PC-3 (cell line): ENCODE measurements around the gene TDRD12. TPM values are rescaled to one million over a fixed set of nuclear protein-coding genes. Genes with fewer than 3 reads are reported as not detected.

Experiments used
- ATAC-seq: fragments of 200-7000 bp; cut with Tn5 transposase; 2 replicates; pipeline ENCODE4 v1.9.1; 2020; ENCODE audit warnings: mild to moderate bottlenecking, moderate library complexity
- BruUV-seq: library from RNA; stranded (reverse); fragments of 400-500 nt; replicated peaks from 2 replicates; lab custom pipeline; 2021; lab: Mats Ljungman, UMichigan
- CTCF ChIA-PET: fragments of 300-600 bp; sonication (Branson Sonifier 250); formaldehyde crosslinking; loops from one replicate; lab custom pipeline; 2022; ENCODE audit warnings: antibody characterized with exemption; lab: Charles Lee
- POLR2A ChIA-PET: fragments of 300-600 bp; sonication (Branson Sonifier 250); formaldehyde crosslinking; loops from one replicate; lab custom pipeline; 2022; ENCODE audit warnings: antibody characterized with exemption; ENCODE audit not compliant: unreplicated experiment; lab: Charles Lee
- DNase-seq: peaks from one replicate; pipeline ENCODE4 v3.0.0-alpha.2; 2015
- H2AFZ ChIP-seq: fragments of 300-600 bp; sonication (generic); 2 replicates; pipeline ENCODE4 v1.6.0; 2016; ENCODE audit warnings: antibody characterized with exemption, low read length
- H3F3A ChIP-seq: fragments of 300-600 bp; sonication (generic); one replicate; pipeline ENCODE4 v1.6.0; 2017; ENCODE audit warnings: antibody characterized with exemption, low read length, control low read depth, mild to moderate bottlenecking; ENCODE audit not compliant: unreplicated experiment
- H3K27ac ChIP-seq: fragments of 300-600 bp; sonication (generic); 2 replicates; pipeline ENCODE4 v1.5.1; 2016; ENCODE audit warnings: mild to moderate bottlenecking, low read length
- H3K27me3 ChIP-seq: fragments of 300-600 bp; sonication (generic); 2 replicates; pipeline ENCODE4 v1.6.1; 2016; ENCODE audit warnings: low read length, mixed read lengths
- H3K36me3 ChIP-seq: fragments of 300-600 bp; sonication (generic); 2 replicates; pipeline ENCODE4 v1.6.1; 2016; ENCODE audit warnings: low read depth, mixed run types, low read length, mixed read lengths
- H3K4me1 ChIP-seq: fragments of 300-600 bp; sonication (generic); 2 replicates; pipeline ENCODE4 v1.5.1; 2016; ENCODE audit warnings: low read length; ENCODE audit not compliant: insufficient read depth
- H3K4me2 ChIP-seq: fragments of 300-600 bp; sonication (generic); 2 replicates; pipeline ENCODE4 v1.6.0; 2016; ENCODE audit warnings: low read length
- H3K4me3 ChIP-seq: fragments of 300-600 bp; sonication (generic); 2 replicates; pipeline ENCODE4 v1.5.1; 2016; ENCODE audit warnings: mild to moderate bottlenecking, low read length, mixed read lengths
- H3K79me2 ChIP-seq: fragments of 300-600 bp; sonication (generic); 2 replicates; pipeline ENCODE4 v1.6.1; 2017; ENCODE audit warnings: low read length, mixed read lengths
- H3K9ac ChIP-seq: fragments of 300-600 bp; sonication (generic); 2 replicates; pipeline ENCODE4 v1.6.0; 2016; ENCODE audit warnings: mild to moderate bottlenecking, low read length
- H3K9me2 ChIP-seq: fragments of 300-600 bp; sonication (generic); replicated peaks from 2 replicates; pipeline ENCODE4 v1.6.1; 2016; ENCODE audit warnings: mixed run types, low read length, mixed read lengths
- H3K9me3 ChIP-seq: fragments of 300-600 bp; sonication (generic); 2 replicates; pipeline ENCODE4 v1.6.1; 2016; ENCODE audit warnings: low read length, mixed read lengths
- H4K20me1 ChIP-seq: fragments of 300-600 bp; sonication (generic); 2 replicates; pipeline ENCODE4 v1.6.1; 2016; ENCODE audit warnings: low read length, mixed read lengths
- EZH2 ChIP-seq: fragments of 300-600 bp; sonication (generic); IDR thresholded peaks from one replicate; pipeline ENCODE4 v1.6.1; 2017; ENCODE audit warnings: antibody characterized with exemption, mild to moderate bottlenecking, low read length; ENCODE audit not compliant: unreplicated experiment
- EZH2phosphoT487 ChIP-seq: fragments of 300-600 bp; sonication (generic); IDR thresholded peaks from 2 replicates; pipeline ENCODE4 v1.6.1; 2018; ENCODE audit warnings: mild to moderate bottlenecking, antibody characterized with exemption, low read length, borderline replicate concordance
- intact Hi-C: fragments of 100-400 bp; cut with micrococcal nuclease; formaldehyde crosslinking; loops from 2 replicates; pipeline ENCODE4 v1.9.0; 2023
- total RNA-seq: library from RNA; depleted of rRNA; stranded (reverse); fragments of >200 nt; gene quantifications from 2 replicates; pipeline ENCODE4 v1.2.3, GENCODE V29; 2014
- TF ChIP-seq, protein P1 (sequence below): fragments of 300-600 bp; sonication (generic); conservative IDR thresholded peaks from 2 replicates; pipeline ENCODE4 v1.5.1; 2017; ENCODE audit warnings: antibody characterized with exemption, low read depth, mild to moderate bottlenecking, low read length

TDRD12 gene
- total RNA-seq, 1 experiment from 2014 or later, result not detected

DNA sequence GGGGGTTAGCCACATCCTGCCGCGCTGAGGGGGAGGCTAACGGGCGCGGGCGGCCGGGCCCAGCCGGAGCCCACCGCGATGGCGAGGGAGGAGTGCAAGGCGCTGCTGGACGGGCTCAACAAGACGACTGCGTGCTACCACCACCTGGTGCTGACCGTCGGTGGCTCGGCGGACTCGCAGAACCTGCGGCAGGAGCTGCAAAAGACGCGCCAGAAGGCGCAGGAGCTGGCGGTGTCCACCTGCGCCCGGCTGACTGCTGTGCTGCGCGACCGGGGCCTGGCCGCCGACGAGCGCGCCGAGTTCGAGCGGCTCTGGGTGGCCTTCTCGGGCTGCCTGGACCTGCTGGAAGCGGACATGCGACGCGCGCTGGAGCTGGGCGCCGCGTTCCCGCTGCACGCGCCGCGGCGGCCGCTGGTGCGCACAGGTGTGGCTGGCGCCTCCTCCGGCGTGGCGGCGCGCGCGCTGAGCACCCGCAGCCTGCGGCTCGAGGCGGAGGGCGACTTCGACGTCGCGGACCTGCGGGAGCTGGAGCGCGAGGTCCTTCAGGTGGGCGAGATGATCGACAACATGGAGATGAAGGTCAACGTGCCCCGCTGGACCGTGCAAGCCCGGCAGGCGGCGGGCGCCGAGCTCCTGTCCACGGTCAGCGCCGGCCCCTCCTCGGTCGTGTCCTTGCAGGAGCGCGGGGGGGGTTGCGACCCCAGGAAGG is 43.2 kb upstream of the TDRD12 start:
- peaks cover 34% of the 10 kb centered on the region for H3K79me2 ChIP-seq
- intact Hi-C loops, result no loop called here
- H3K9me3 ChIP-seq, result no peaks in the 10 kb centered on the region
- no peaks in the 10 kb centered on the region for H3K36me3 ChIP-seq
- BruUV-seq, result no TSS peak
- H3K27me3 ChIP-seq, result no peaks in the 10 kb centered on the region
- H3K9me2 ChIP-seq, result no peaks in the 10 kb centered on the region
- peak overlapping the region; percentile 99 for H2AFZ ChIP-seq
- H3F3A ChIP-seq, result no peaks in the 10 kb centered on the region
- H3K4me3 ChIP-seq, result peak overlapping the region; percentile 91
- ChIA-PET CTCF (no interaction called here), POLR2A (no interaction called here)
- ATAC-seq (no peak; the same call in 1 of the 2 replicates), DNase-seq (no peak)
- H3K27ac ChIP-seq, result no peak overlapping the region
- H3K4me2 ChIP-seq, result peak overlapping the region; percentile 99
- H3K4me1 ChIP-seq, result peaks cover 10% of the 10 kb centered on the region; the same call in 1 of the 2 replicates
- TF ChIP-seq EZH2phosphoT487 (no peak), EZH2 (no peak)
- TF ChIP-seq, protein P1, sequence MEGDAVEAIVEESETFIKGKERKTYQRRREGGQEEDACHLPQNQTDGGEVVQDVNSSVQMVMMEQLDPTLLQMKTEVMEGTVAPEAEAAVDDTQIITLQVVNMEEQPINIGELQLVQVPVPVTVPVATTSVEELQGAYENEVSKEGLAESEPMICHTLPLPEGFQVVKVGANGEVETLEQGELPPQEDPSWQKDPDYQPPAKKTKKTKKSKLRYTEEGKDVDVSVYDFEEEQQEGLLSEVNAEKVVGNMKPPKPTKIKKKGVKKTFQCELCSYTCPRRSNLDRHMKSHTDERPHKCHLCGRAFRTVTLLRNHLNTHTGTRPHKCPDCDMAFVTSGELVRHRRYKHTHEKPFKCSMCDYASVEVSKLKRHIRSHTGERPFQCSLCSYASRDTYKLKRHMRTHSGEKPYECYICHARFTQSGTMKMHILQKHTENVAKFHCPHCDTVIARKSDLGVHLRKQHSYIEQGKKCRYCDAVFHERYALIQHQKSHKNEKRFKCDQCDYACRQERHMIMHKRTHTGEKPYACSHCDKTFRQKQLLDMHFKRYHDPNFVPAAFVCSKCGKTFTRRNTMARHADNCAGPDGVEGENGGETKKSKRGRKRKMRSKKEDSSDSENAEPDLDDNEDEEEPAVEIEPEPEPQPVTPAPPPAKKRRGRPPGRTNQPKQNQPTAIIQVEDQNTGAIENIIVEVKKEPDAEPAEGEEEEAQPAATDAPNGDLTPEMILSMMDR, result no peak
- H4K20me1 ChIP-seq, result peaks cover 7% of the 10 kb centered on the region; the same call in 1 of the 2 replicates
- no peak overlapping the region for H3K9ac ChIP-seq

DNA sequence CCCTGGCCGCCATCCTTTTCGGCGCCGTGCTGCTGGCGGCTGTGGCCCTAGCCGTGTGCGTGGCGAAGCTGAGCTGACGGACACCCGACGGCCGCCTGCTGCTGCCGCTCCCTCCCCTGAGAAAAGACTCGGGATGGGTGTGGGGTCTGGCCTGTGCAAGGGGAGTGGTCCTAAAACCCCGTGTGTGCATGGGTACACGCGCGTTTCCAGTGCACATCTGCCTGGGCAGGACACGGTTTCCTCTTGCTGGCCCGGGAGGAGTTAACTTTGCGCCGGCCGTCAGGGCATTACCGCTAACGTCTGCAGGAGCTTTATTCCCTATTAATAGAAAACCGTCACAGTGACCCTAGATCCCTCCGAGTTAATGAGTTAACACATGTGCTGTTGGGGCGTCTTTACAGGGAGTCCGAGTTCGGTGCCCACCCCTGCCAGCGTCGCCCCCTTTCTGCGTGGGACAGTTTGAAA is 42.6 kb upstream of the TDRD12 start:
- no peaks in the 10 kb centered on the region for H3K9me3 ChIP-seq
- no peak overlapping the region for H3K4me3 ChIP-seq
- H3K27ac ChIP-seq, result no peak overlapping the region
- H2AFZ ChIP-seq, result no peak overlapping the region
- DNase-seq (no peak), ATAC-seq (no peak)
- no peaks in the 10 kb centered on the region for H3F3A ChIP-seq
- peaks cover 28% of the 10 kb centered on the region for H3K79me2 ChIP-seq
- H3K36me3 ChIP-seq, result no peaks in the 10 kb centered on the region
- no peak overlapping the region for H3K9ac ChIP-seq
- no peaks in the 10 kb centered on the region for H3K9me2 ChIP-seq
- BruUV-seq, result no TSS peak
- H4K20me1 ChIP-seq, result peaks cover 7% of the 10 kb centered on the region; the same call in 1 of the 2 replicates
- TF ChIP-seq, protein P1, result no peak
- TF ChIP-seq EZH2 (no peak), EZH2phosphoT487 (no peak)
- POLR2A ChIA-PET, result no interaction called here
- peaks cover 10% of the 10 kb centered on the region; the same call in 1 of the 2 replicates for H3K4me1 ChIP-seq
- intact Hi-C loops, result no loop called here
- no peak overlapping the region for H3K4me2 ChIP-seq
- CTCF ChIA-PET, result no interaction called here
- H3K27me3 ChIP-seq, result no peaks in the 10 kb centered on the region

DNA sequence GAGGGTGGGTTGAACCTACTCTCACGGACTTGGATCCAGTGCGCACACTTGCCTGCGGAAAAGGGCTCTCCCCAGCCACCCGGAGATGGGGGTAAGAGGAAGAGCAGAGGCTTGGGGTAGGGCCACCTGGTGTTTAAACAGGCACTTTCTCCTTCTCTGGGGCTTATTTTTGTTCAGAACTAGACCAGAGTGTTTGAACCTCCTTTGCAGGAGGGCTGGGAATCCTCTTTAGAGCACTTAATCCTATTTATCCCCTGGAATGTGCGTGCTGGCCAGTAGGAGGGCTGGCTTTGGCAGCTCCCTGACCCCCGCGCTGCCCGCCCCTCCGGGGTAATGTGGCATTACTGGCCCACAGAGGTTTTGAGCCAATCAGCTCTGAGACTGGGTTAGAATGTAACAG is 41.9 kb upstream of the TDRD12 start:
- H4K20me1 ChIP-seq, result peaks cover 2% of the 10 kb centered on the region; the same call in 1 of the 2 replicates
- no peaks in the 10 kb centered on the region for H3K36me3 ChIP-seq
- H3K27ac ChIP-seq, result no peak overlapping the region
- peaks cover 21% of the 10 kb centered on the region for H3K79me2 ChIP-seq
- CTCF ChIA-PET, result no interaction called here
- TF ChIP-seq, protein P1, result no peak
- no peak for TF ChIP-seq EZH2phosphoT487
- no peak for TF ChIP-seq EZH2
- H2AFZ ChIP-seq, result no peak overlapping the region
- no peak overlapping the region for H3K9ac ChIP-seq
- H3K4me2 ChIP-seq, result no peak overlapping the region
- no peaks in the 10 kb centered on the region for H3F3A ChIP-seq
- intact Hi-C loops, result no loop called here
- ATAC-seq, result no peak
- POLR2A ChIA-PET, result no interaction called here
- no peaks in the 10 kb centered on the region for H3K9me2 ChIP-seq
- DNase-seq, result no peak
- no peak overlapping the region for H3K4me3 ChIP-seq
- peaks cover 14% of the 10 kb centered on the region; the same call in 1 of the 2 replicates for H3K4me1 ChIP-seq
- no peaks in the 10 kb centered on the region for H3K9me3 ChIP-seq
- no peaks in the 10 kb centered on the region for H3K27me3 ChIP-seq
- no TSS peak for BruUV-seq
